Transverse colon (tissue), 4 donors: Measurements from ENCODE around the gene SUCO.

ENCODE experiments used
- EP300 ChIP-seq: sonication (generic); formaldehyde crosslinking; IDR thresholded peaks from one replicate; pipeline ENCODE4 v1.6.1; 2017; ENCODE audit warnings: antibody characterized with exemption, low read depth
- POLR2A ChIP-seq: fragments of 450-650 bp; IDR thresholded peaks from one replicate; pipeline ENCODE4 v1.6.1; 2016; ENCODE audit warnings: antibody characterized with exemption, mild to moderate bottlenecking, moderate library complexity
- POLR2AphosphoS5 ChIP-seq, 3 donors: sonication (generic); formaldehyde crosslinking; IDR thresholded peaks; one replicate each; pipeline ENCODE4 v1.6.1; 2016; ENCODE audit warnings: antibody characterized with exemption in 3 of 3
- TF ChIP-seq, protein P1 (sequence below), 5 experiments: fragments of 200-600 bp in 3 of 5; fragments of 450-650 bp in 2 of 5; sonication (generic) in 3 of 5; IDR thresholded peaks; 1 replicate in 2 of 5; 2 replicates in 3 of 5; pipeline ENCODE4 v1.5.1; 2016 to 2017; ENCODE audit warnings: antibody characterized with exemption in 5 of 5, inconsistent platforms in 3 of 5, mild to moderate bottlenecking in 2 of 5, moderate library complexity in 1 of 5

DNA sequence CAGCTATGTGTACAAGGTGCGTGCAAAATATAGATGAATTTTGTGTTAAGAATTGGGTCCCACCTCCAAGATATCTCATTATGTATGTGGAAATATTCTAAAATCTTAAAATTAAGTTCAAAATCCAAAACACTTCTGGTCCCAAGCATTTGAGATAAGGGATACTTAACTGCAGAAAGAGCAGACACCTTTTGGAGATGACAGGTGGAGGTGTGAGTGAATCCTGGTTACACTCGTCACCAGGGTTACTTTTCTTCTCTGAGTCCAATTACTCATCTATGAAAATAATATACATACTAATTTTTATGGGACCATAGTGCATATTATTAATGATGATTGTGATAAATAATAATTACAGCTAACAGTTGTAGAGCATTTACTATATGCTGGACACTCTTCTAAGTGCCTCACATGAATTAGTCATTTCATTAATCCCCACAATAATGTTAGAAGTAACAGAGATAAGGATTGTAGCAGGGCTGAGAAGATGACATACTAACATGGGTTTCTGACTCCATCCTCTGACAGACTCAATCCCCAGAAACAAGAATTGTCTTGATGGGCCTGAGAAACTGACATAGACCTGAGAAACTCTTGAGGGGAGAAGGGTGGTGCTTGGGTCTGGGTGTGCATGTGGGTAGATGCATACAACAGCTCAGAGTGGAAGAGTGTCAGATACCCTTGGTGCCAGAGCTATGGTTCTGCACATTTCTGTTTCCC, 117.7 kb downstream of the SUCO start:
- TF ChIP-seq, protein P1, sequence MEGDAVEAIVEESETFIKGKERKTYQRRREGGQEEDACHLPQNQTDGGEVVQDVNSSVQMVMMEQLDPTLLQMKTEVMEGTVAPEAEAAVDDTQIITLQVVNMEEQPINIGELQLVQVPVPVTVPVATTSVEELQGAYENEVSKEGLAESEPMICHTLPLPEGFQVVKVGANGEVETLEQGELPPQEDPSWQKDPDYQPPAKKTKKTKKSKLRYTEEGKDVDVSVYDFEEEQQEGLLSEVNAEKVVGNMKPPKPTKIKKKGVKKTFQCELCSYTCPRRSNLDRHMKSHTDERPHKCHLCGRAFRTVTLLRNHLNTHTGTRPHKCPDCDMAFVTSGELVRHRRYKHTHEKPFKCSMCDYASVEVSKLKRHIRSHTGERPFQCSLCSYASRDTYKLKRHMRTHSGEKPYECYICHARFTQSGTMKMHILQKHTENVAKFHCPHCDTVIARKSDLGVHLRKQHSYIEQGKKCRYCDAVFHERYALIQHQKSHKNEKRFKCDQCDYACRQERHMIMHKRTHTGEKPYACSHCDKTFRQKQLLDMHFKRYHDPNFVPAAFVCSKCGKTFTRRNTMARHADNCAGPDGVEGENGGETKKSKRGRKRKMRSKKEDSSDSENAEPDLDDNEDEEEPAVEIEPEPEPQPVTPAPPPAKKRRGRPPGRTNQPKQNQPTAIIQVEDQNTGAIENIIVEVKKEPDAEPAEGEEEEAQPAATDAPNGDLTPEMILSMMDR (IDR thresholded peaks at IDR 0.05), result no peak
- TF ChIP-seq POLR2A (no peak), POLR2AphosphoS5 (IDR thresholded peaks at IDR 0.05) (no peak), EP300 (no peak)
